H1 (cell line): ENCODE data around the gene UBC. TPM values are rescaled to one million over a fixed set of nuclear protein-coding genes. Genes with fewer than 3 reads are reported as not detected.

ENCODE experiments used
- CTCF ChIA-PET: fragments of 300-600 bp; sonication (Branson Sonifier 250); formaldehyde crosslinking; loops from one replicate; lab custom pipeline; 2021; ENCODE audit not compliant: partially characterized antibody; lab: Charles Lee
- POLR2A ChIA-PET: fragments of 300-600 bp; sonication (Branson Sonifier 250); formaldehyde crosslinking; loops from one replicate; lab custom pipeline; 2021; ENCODE audit warnings: inconsistent platforms; ENCODE audit not compliant: partially characterized antibody; lab: Charles Lee
- DNase-seq, 2 experiments: peaks; one replicate each; pipeline versions ENCODE4 v3.0.0 to v3.0.0-alpha.2; 2010 to 2022; ENCODE audit warnings: low spot score in 2 of 2, low read depth in 1 of 2, mixed read lengths in 1 of 2
- FAIRE-seq: peaks from 2 replicates; lab custom pipeline; 2011; peaks lifted over from hg19 to GRCh38; lab: Jason Lieb, UNC
- H2AFZ ChIP-seq: 2 replicates; pipeline ENCODE4 v1.8.1; 2012; ENCODE audit warnings: low read length, inconsistent platforms
- H2AK5ac ChIP-seq: 2 replicates; pipeline ENCODE4 v1.6.1; 2013; ENCODE audit warnings: low read depth, low read length
- H2BK120ac ChIP-seq: replicated peaks from 2 replicates; pipeline ENCODE3; 2013; ENCODE audit warnings: low read depth, low read length, inconsistent platforms
- H2BK12ac ChIP-seq: 2 replicates; pipeline ENCODE4 v1.6.1; 2013; ENCODE audit warnings: low read depth, low read length
- H2BK15ac ChIP-seq: 2 replicates; pipeline ENCODE4 v1.6.1; 2013; ENCODE audit warnings: low read length
- H2BK20ac ChIP-seq: 2 replicates; pipeline ENCODE4 v1.6.1; 2013; ENCODE audit warnings: low read length
- H2BK5ac ChIP-seq: 2 replicates; pipeline ENCODE4 v1.6.1; 2013; ENCODE audit warnings: low read depth, low read length
- H3K14ac ChIP-seq: 2 replicates; pipeline ENCODE4 v1.6.1; 2013; ENCODE audit warnings: inconsistent platforms; ENCODE audit not compliant: insufficient read length
- H3K18ac ChIP-seq: 2 replicates; pipeline ENCODE4 v1.6.1; 2013; ENCODE audit warnings: low read length; ENCODE audit errors: extremely low read depth
- H3K23ac ChIP-seq: 2 replicates; pipeline ENCODE4 v1.6.1; 2013; ENCODE audit warnings: inconsistent platforms; ENCODE audit not compliant: insufficient read length
- H3K23me2 ChIP-seq: 2 replicates; pipeline ENCODE4 v1.6.1; 2013; ENCODE audit warnings: low read depth, low read length
- H3K27ac ChIP-seq: 2 replicates; pipeline ENCODE4 v1.6.1; 2011; ENCODE audit warnings: low read depth, low read length, inconsistent platforms
- H3K27me3 ChIP-seq, 4 experiments: replicated peaks in 1 of 4; 1 replicate in 1 of 4; 2 replicates in 3 of 4; pipeline versions ENCODE4 v1.6.1 to v1.8.1; 2011 to 2013; ENCODE audit warnings: low read length in 3 of 4, mild to moderate bottlenecking in 3 of 4, inconsistent platforms in 2 of 4, mixed read lengths in 2 of 4, moderate library complexity in 1 of 4; ENCODE audit not compliant: control insufficient read depth in 3 of 4, insufficient read depth in 3 of 4; ENCODE audit errors: extremely low read depth in 1 of 4
- H3K36me3 ChIP-seq, 4 experiments: 2 replicates each; pipeline versions ENCODE4 v1.6.1 to v1.8.1; 2011 to 2013; ENCODE audit warnings: mild to moderate bottlenecking in 4 of 4, low read length in 3 of 4, moderate library complexity in 2 of 4, control low read depth in 1 of 4, inconsistent platforms in 1 of 4; ENCODE audit not compliant: insufficient read depth in 4 of 4, control insufficient read depth in 2 of 4
- H3K4ac ChIP-seq: replicated peaks from 2 replicates; pipeline ENCODE3; 2013; ENCODE audit warnings: low read length, low read depth, mixed read lengths, inconsistent platforms; ENCODE audit not compliant: insufficient read length
- H3K4me1 ChIP-seq, 4 experiments: replicated peaks in 1 of 4; 1 replicate in 1 of 4; 2 replicates in 3 of 4; pipeline versions ENCODE4 v1.6.1 to v1.8.1; 2011 to 2013; ENCODE audit warnings: low read length in 3 of 4, inconsistent platforms in 2 of 4, mixed read lengths in 1 of 4; ENCODE audit not compliant: insufficient read depth in 4 of 4, control insufficient read depth in 3 of 4
- H3K4me2 ChIP-seq, 2 experiments: 2 replicates each; pipeline versions ENCODE4 v1.6.1 to v1.8.1; 2011 to 2013; ENCODE audit warnings: low read depth in 2 of 2, low read length in 2 of 2, control low read depth in 1 of 2, inconsistent platforms in 1 of 2, mild to moderate bottlenecking in 1 of 2; ENCODE audit not compliant: insufficient read depth in 1 of 2
- H3K4me3 ChIP-seq, 4 experiments: fragments of 200-600, 300-600 bp in 1 of 4; sonication (generic), shearing (Covaris generic), sonication (Bioruptor Twin) in 1 of 4; 2 replicates each; pipeline versions ENCODE4 v1.5.1 to v1.8.1; 2011 to 2016; ENCODE audit warnings: low read length in 4 of 4, low read depth in 3 of 4, control low read depth in 2 of 4, inconsistent platforms in 2 of 4, mild to moderate bottlenecking in 2 of 4, mixed read lengths in 1 of 4, moderate library complexity in 1 of 4; ENCODE audit not compliant: insufficient read depth in 2 of 4; ENCODE audit errors: extremely low read depth in 1 of 4
- H3K56ac ChIP-seq: replicated peaks from 2 replicates; pipeline ENCODE3; 2013; ENCODE audit warnings: low read depth, mild to moderate bottlenecking, mixed read lengths, low read length, inconsistent platforms; ENCODE audit not compliant: insufficient read length
- H3K79me1 ChIP-seq: 2 replicates; pipeline ENCODE4 v1.6.1; 2013; ENCODE audit warnings: low read depth, low read length, control low read depth
- H3K79me2 ChIP-seq, 2 experiments: 2 replicates each; pipeline versions ENCODE4 v1.6.1 to v1.8.1; 2012 to 2013; ENCODE audit warnings: low read length in 2 of 2, mild to moderate bottlenecking in 2 of 2, inconsistent platforms in 1 of 2; ENCODE audit not compliant: insufficient read depth in 2 of 2, control insufficient read depth in 1 of 2
- H3K9ac ChIP-seq, 4 experiments: replicated peaks in 1 of 4; 1 replicate in 1 of 4; 2 replicates in 3 of 4; pipeline versions ENCODE4 v1.6.1 to v1.8.1; 2011 to 2013; ENCODE audit warnings: low read depth in 3 of 4, low read length in 3 of 4, control low read depth in 2 of 4, mild to moderate bottlenecking in 2 of 4, moderate library complexity in 2 of 4, inconsistent platforms in 1 of 4; ENCODE audit errors: extremely low read depth in 1 of 4
- H3K9me3 ChIP-seq, 2 experiments: 2 replicates each; pipeline versions ENCODE4 v1.6.1 to v1.8.1; 2012 to 2013; ENCODE audit warnings: mild to moderate bottlenecking in 2 of 2, moderate library complexity in 2 of 2, control low read depth in 1 of 2, inconsistent platforms in 1 of 2, low read depth in 1 of 2, low read length in 1 of 2, mixed read lengths in 1 of 2; ENCODE audit not compliant: insufficient read depth in 2 of 2
- H4K20me1 ChIP-seq, 2 experiments: replicated peaks in 1 of 2; 2 replicates each; pipeline versions ENCODE3 to v1.8.1; 2011 to 2013; ENCODE audit warnings: inconsistent platforms in 2 of 2, low read length in 2 of 2, mild to moderate bottlenecking in 1 of 2; ENCODE audit not compliant: insufficient read depth in 2 of 2, control insufficient read depth in 1 of 2
- H4K5ac ChIP-seq: 2 replicates; pipeline ENCODE4 v1.6.1; 2013; ENCODE audit warnings: low read length, low read depth, mixed read lengths, inconsistent platforms; ENCODE audit not compliant: insufficient read length
- H4K8ac ChIP-seq: 2 replicates; pipeline ENCODE4 v1.8.0; 2013; ENCODE audit warnings: mild to moderate bottlenecking, moderate library complexity, low read length, inconsistent platforms; ENCODE audit not compliant: insufficient read depth; ENCODE audit errors: extremely low read depth
- H4K91ac ChIP-seq: replicated peaks from 2 replicates; pipeline ENCODE3; 2013; ENCODE audit warnings: low read length, mixed read lengths, inconsistent platforms; ENCODE audit not compliant: insufficient read length
- CHD2 ChIP-seq: IDR thresholded peaks from 2 replicates; pipeline ENCODE4 v1.6.1; 2012; ENCODE audit warnings: low read length, improper control_type of control experiment
- KDM4A ChIP-seq: IDR thresholded peaks from one replicate; pipeline ENCODE4 v1.7.1; 2012; ENCODE audit warnings: low read depth, mild to moderate bottlenecking, moderate library complexity, low read length, inconsistent platforms; ENCODE audit not compliant: severe bottlenecking
- PHF8 ChIP-seq: fragments of 200-600 bp; sonication (generic); conservative IDR thresholded peaks from 2 replicates; pipeline ENCODE4 v1.7.1; 2012; ENCODE audit warnings: low read depth, mild to moderate bottlenecking, inconsistent platforms, low read length, moderate library complexity
- SIN3A ChIP-seq, 2 experiments: IDR thresholded peaks in 1 of 2; conservative IDR thresholded peaks in 1 of 2; 2 replicates each; pipeline ENCODE4 v1.6.1; 2011 to 2012; ENCODE audit warnings: low read length in 2 of 2, improper control_type of control experiment in 1 of 2, low read depth in 1 of 2, mild to moderate bottlenecking in 1 of 2
- WGBS, 2 experiments: shearing (Covaris generic) in 1 of 2; methylation state at CpG; one replicate each; pipeline versions ENCODE4 v1.1.6 to v1.1.7; 2013 to 2015; ENCODE audit warnings: low lambda C conversion rate in 2 of 2, mixed read lengths in 2 of 2, inconsistent platforms in 1 of 2, low coverage in 1 of 2, missing lambda C conversion rate in 1 of 2; ENCODE audit not compliant: insufficient replicate concordance in 2 of 2, insufficient coverage in 1 of 2, insufficient read length in 1 of 2; ENCODE audit errors: extremely low coverage in 1 of 2, missing lambda C conversion rate in 1 of 2; 5-methylcytosine and 5-hydroxymethylcytosine counted together
- polyA plus RNA-seq, 7 experiments: library from polyadenylated mRNA; depleted of rRNA in 3 of 7; stranded (reverse) in 5 of 7; unstranded in 2 of 7; fragments of >200 nt in 5 of 7; fragments of 200-250 nt in 2 of 7; gene quantifications; 1 replicate in 5 of 7; 2 replicates in 1 of 7; 4 replicates in 1 of 7; pipeline versions ENCODE4 v1.2.1 to v1.2.3, GENCODE V29; 2011 to 2013; ENCODE audit warnings: missing spikeins in 2 of 7, mixed read lengths in 2 of 7
- total RNA-seq: library from RNA; stranded (reverse); fragmentation: NEBNext Ultra II Directional; extraction: Animal tissue kit (Norgen Biotek cat#: 25700); gene quantifications from 2 replicates; pipeline ENCODE4 v1.2.1, GENCODE V29; 2021
- TF ChIP-seq, protein P1 (sequence below): IDR thresholded peaks from 2 replicates; pipeline ENCODE4 v1.6.1; 2011; ENCODE audit warnings: low read depth, mild to moderate bottlenecking, low read length; ENCODE audit not compliant: insufficient read depth
- TF ChIP-seq, protein P2 (sequence below): IDR thresholded peaks from 2 replicates; pipeline ENCODE4 v1.6.1; 2011; ENCODE audit warnings: low read length, improper control_type of control experiment
- TF ChIP-seq, protein P3 (sequence below), 3 experiments: IDR thresholded peaks; 1 replicate in 2 of 3; 2 replicates in 1 of 3; pipeline versions ENCODE4 v1.5.1 to v1.6.1; 2011; ENCODE audit warnings: low read length in 3 of 3, mild to moderate bottlenecking in 3 of 3, inconsistent platforms in 2 of 3, low read depth in 1 of 3, moderate library complexity in 1 of 3; ENCODE audit not compliant: insufficient read depth in 1 of 3; ENCODE audit errors: control extremely low read depth in 1 of 3

Gene UBC
- total and polyA plus RNA-seq, 2 of the 8 experiments (the other 6 are each of a cell fraction or from before 2014, with no cell fraction given) = 559 to 749 TPM

DNA sequence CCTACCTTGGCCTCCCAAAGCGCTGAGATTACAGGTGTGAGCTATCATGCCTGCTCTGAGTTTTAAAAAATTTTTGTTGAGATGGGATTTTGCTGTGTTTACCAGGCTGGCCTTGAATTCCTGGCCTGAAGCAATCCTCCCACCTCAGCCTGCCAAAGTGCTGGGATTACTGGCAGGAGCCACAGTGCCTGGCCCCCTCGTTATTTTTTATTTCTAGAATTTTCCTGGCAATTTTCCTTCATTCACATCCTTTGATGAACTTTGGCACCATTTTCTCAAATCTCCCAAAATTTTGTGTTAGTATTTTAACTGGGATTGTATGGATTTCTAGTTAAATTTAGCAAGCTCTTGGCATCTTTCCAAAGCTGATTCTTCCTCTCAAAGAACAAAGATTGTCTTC is 26.2 kb downstream of the UBC start:
- Histone ChIP-seq H3K23me2 (no peaks in the 10 kb centered on the region), H3K14ac (no peak overlapping the region), H2AFZ (no peak overlapping the region), H3K18ac (no peak overlapping the region), H3K36me3 (no peaks in the 10 kb centered on the region), H4K8ac (no peak overlapping the region), H2BK15ac (no peak overlapping the region), H4K5ac (no peak overlapping the region), H3K9me3 (no peaks in the 10 kb centered on the region), H3K4me3 (no peak overlapping the region), H2AK5ac (no peak overlapping the region), H2BK12ac (no peak overlapping the region), H3K79me1 (no peaks in the 10 kb centered on the region), H4K20me1 (no peaks in the 10 kb centered on the region), H3K23ac (no peak overlapping the region), H3K9ac (no peak overlapping the region), H2BK20ac (no peak overlapping the region), H3K27ac (no peak overlapping the region), H4K91ac (no peak overlapping the region), H2BK5ac (no peak overlapping the region), H2BK120ac (no peak overlapping the region), H3K56ac (no peak overlapping the region), H3K4ac (no peak overlapping the region), H3K4me2 (no peak overlapping the region), H3K4me1 (peaks cover 0 to 11% (median 7%) of the 10 kb centered on the region in 4 experiments; a peak in 6 of 7 replicates), H3K27me3 (no peaks in the 10 kb centered on the region), H3K79me2 (no peaks in the 10 kb centered on the region)
- no peak for TF ChIP-seq KDM4A
- TF ChIP-seq, protein P1, sequence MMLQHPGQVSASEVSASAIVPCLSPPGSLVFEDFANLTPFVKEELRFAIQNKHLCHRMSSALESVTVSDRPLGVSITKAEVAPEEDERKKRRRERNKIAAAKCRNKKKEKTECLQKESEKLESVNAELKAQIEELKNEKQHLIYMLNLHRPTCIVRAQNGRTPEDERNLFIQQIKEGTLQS = no peak
- TF ChIP-seq CHD2 = no peak
- no peak for TF ChIP-seq SIN3A (conservative IDR thresholded peaks at IDR 0.05 in 1 of 2, IDR thresholded peaks at IDR 0.05 in 1 of 2; ENCODE audit: low read depth in 1 of 2, low read length in 2 of 2)
- TF ChIP-seq, protein P2, sequence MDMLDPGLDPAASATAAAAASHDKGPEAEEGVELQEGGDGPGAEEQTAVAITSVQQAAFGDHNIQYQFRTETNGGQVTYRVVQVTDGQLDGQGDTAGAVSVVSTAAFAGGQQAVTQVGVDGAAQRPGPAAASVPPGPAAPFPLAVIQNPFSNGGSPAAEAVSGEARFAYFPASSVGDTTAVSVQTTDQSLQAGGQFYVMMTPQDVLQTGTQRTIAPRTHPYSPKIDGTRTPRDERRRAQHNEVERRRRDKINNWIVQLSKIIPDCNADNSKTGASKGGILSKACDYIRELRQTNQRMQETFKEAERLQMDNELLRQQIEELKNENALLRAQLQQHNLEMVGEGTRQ = no peak
- TF ChIP-seq, protein P3, sequence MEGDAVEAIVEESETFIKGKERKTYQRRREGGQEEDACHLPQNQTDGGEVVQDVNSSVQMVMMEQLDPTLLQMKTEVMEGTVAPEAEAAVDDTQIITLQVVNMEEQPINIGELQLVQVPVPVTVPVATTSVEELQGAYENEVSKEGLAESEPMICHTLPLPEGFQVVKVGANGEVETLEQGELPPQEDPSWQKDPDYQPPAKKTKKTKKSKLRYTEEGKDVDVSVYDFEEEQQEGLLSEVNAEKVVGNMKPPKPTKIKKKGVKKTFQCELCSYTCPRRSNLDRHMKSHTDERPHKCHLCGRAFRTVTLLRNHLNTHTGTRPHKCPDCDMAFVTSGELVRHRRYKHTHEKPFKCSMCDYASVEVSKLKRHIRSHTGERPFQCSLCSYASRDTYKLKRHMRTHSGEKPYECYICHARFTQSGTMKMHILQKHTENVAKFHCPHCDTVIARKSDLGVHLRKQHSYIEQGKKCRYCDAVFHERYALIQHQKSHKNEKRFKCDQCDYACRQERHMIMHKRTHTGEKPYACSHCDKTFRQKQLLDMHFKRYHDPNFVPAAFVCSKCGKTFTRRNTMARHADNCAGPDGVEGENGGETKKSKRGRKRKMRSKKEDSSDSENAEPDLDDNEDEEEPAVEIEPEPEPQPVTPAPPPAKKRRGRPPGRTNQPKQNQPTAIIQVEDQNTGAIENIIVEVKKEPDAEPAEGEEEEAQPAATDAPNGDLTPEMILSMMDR (IDR thresholded peaks at IDR 0.05; ENCODE audit: control extremely low read depth in 1 of 3, insufficient read depth in 1 of 3, low read depth in 1 of 3, low read length in 3 of 3) = no peak
- no peak for TF ChIP-seq PHF8
- ChIA-PET POLR2A (interaction anchor here (1.8 kb wide), 1 partner anchor 23 kb away, joined by 6 read pairs; no protein-coding TSS in a partner anchor), CTCF (interaction anchor here (0.7 to 5.6 kb wide), 4 partner anchors 12 to 371 kb away, joined by 3 to 25 read pairs (median 6); no protein-coding TSS in a partner anchor)
- FAIRE-seq (no peak), DNase-seq (no peak)
- 100% methylated on average over 2 of the region's 2 CpGs; no CpG with 5 or more reads in 1 of the 2 experiments for WGBS, 2 experiments
